PC-9 (cell line): ENCODE data around the gene CTIF. TPM values are rescaled to one million over a fixed set of nuclear protein-coding genes. Genes with fewer than 3 reads are reported as not detected.

Experiments
- BruUV-seq: library from RNA; stranded (reverse); fragments of 400-500 nt; replicated peaks from 2 replicates; lab custom pipeline; 2021; lab: Mats Ljungman, UMichigan
- CTCF ChIA-PET: fragments of 300-600 bp; sonication (Branson Sonifier 250); formaldehyde crosslinking; loops from one replicate; lab custom pipeline; 2022; ENCODE audit warnings: antibody characterized with exemption; lab: Charles Lee
- POLR2A ChIA-PET: fragments of 300-600 bp; sonication (Branson Sonifier 250); formaldehyde crosslinking; loops from one replicate; lab custom pipeline; 2022; ENCODE audit warnings: antibody characterized with exemption; ENCODE audit not compliant: unreplicated experiment; lab: Charles Lee
- DNase-seq, 2 experiments: peaks; one replicate each; pipeline versions ENCODE4 v3.0.0 to v3.0.0-alpha.2; 2015 to 2022; ENCODE audit warnings: mixed read lengths in 1 of 2
- H2AFZ ChIP-seq: fragments of 200-600 bp; sonication (generic); 2 replicates; pipeline ENCODE4 v1.8.1; 2017; ENCODE audit warnings: antibody characterized with exemption
- H3F3A ChIP-seq: fragments of 200-600 bp; sonication (generic); 2 replicates; pipeline ENCODE4 v1.8.1; 2017; ENCODE audit warnings: antibody characterized with exemption, mild to moderate bottlenecking, low read depth; ENCODE audit not compliant: insufficient read depth
- H3K27ac ChIP-seq: fragments of 200-600 bp; sonication (generic); 2 replicates; pipeline ENCODE4 v1.6.1; 2016; ENCODE audit warnings: mixed run types
- H3K27me3 ChIP-seq: fragments of 200-600 bp; sonication (generic); 2 replicates; pipeline ENCODE4 v1.6.1; 2016; ENCODE audit warnings: low read depth, mixed run types; ENCODE audit not compliant: insufficient read depth
- H3K36me3 ChIP-seq: fragments of 200-600 bp; sonication (generic); 2 replicates; pipeline ENCODE4 v1.6.1; 2016; ENCODE audit warnings: low read depth, mixed run types
- H3K4me1 ChIP-seq: fragments of 200-600 bp; sonication (generic); replicated peaks from 2 replicates; pipeline ENCODE4 v1.6.1; 2016; ENCODE audit warnings: mixed run types; ENCODE audit not compliant: insufficient read depth
- H3K4me2 ChIP-seq: fragments of 200-600 bp; sonication (generic); 2 replicates; pipeline ENCODE4 v1.6.1; 2017; ENCODE audit warnings: mixed run types
- H3K4me3 ChIP-seq: fragments of 200-600 bp; sonication (generic); 2 replicates; pipeline ENCODE4 v1.6.1; 2016; ENCODE audit warnings: mixed run types
- H3K79me2 ChIP-seq: fragments of 200-600 bp; sonication (generic); 2 replicates; pipeline ENCODE4 v1.6.1; 2017; ENCODE audit warnings: low read depth, mixed run types
- H3K9me2 ChIP-seq: fragments of 200-600 bp; sonication (generic); 2 replicates; pipeline ENCODE4 v1.8.1; 2017; ENCODE audit warnings: mild to moderate bottlenecking; ENCODE audit not compliant: insufficient read depth
- H3K9me3 ChIP-seq: fragments of 200-600 bp; sonication (generic); 2 replicates; pipeline ENCODE4 v1.8.1; 2016; ENCODE audit warnings: low read depth; ENCODE audit not compliant: insufficient read depth
- H4K20me1 ChIP-seq: fragments of 200-600 bp; sonication (generic); 2 replicates; pipeline ENCODE4 v1.8.1; 2017; ENCODE audit not compliant: insufficient read depth
- CTCF ChIP-seq: fragments of 200-600 bp; sonication (generic); conservative IDR thresholded peaks from 2 replicates; pipeline ENCODE4 v1.6.1; 2017; ENCODE audit warnings: mixed run types, antibody characterized with exemption, mild to moderate bottlenecking, moderate library complexity
- EZH2 ChIP-seq: fragments of 200-600 bp; sonication (generic); IDR thresholded peaks from 2 replicates; pipeline ENCODE4 v1.8.0; 2017; ENCODE audit warnings: antibody characterized with exemption, low read depth
- intact Hi-C: fragments of 100-400 bp; cut with micrococcal nuclease; formaldehyde crosslinking; loops from one replicate; pipeline ENCODE4 v1.10.0; 2022; ENCODE audit not compliant: unreplicated experiment
- total RNA-seq: library from RNA; stranded (reverse); gene quantifications from 2 replicates; pipeline ENCODE4 v1.2.3, GENCODE V29; 2021

CTIF gene
- total RNA-seq, 1 experiment from 2014 or later: 26.2 TPM

- H3K4me2 ChIP-seq: no peak overlapping the region
- no peaks in the 10 kb centered on the region for H3K9me3 ChIP-seq
- TF ChIP-seq EZH2: no peak
- TF ChIP-seq CTCF: no peak
- H3F3A ChIP-seq: peaks cover 7% of the 10 kb centered on the region
- H3K79me2 ChIP-seq: no peaks in the 10 kb centered on the region
- intact Hi-C loops: no loop called here
- no peak overlapping the region for H3K27ac ChIP-seq
- H3K4me1 ChIP-seq: peaks cover 10% of the 10 kb centered on the region
- no peak overlapping the region for H3K4me3 ChIP-seq
- no peaks in the 10 kb centered on the region for H4K20me1 ChIP-seq
- ChIA-PET POLR2A (no interaction called here), CTCF (no interaction called here)
- no peak overlapping the region for H2AFZ ChIP-seq
- no TSS peak for BruUV-seq
- no peaks in the 10 kb centered on the region for H3K36me3 ChIP-seq
- no peaks in the 10 kb centered on the region for H3K27me3 ChIP-seq
- H3K9me2 ChIP-seq: no peaks in the 10 kb centered on the region
- DNase-seq: no peak
Measured at GRCh38 chr18:48634491-48634890, 95.7 kb downstream of the CTIF start.

GRCh38 chr18:48634975-48635374 is 96.1 kb downstream of the CTIF start:
- Histone ChIP-seq H4K20me1 (no peaks in the 10 kb centered on the region), H3K4me1 (peaks cover 6% of the 10 kb centered on the region), H3F3A (peaks cover 4% of the 10 kb centered on the region; the same call in 1 of the 2 replicates), H3K4me2 (no peak overlapping the region), H3K4me3 (no peak overlapping the region), H3K9me3 (no peaks in the 10 kb centered on the region), H3K27me3 (no peaks in the 10 kb centered on the region), H3K36me3 (no peaks in the 10 kb centered on the region), H2AFZ (no peak overlapping the region), H3K9me2 (no peaks in the 10 kb centered on the region), H3K79me2 (no peaks in the 10 kb centered on the region), H3K27ac (no peak overlapping the region)
- TF ChIP-seq EZH2: no peak
- TF ChIP-seq CTCF: no peak
- no TSS peak for BruUV-seq
- CTCF ChIA-PET: no interaction called here
- POLR2A ChIA-PET: no interaction called here
- intact Hi-C loops: no loop called here
- DNase-seq: no peak

GRCh38 chr18:48635806-48636205 is 97.0 kb downstream of the CTIF start:
- no peak overlapping the region for H2AFZ ChIP-seq
- H3K27me3 ChIP-seq: no peaks in the 10 kb centered on the region
- no peak for DNase-seq
- BruUV-seq: no TSS peak
- H3K4me3 ChIP-seq: no peak overlapping the region
- TF ChIP-seq EZH2 (no peak), CTCF (no peak)
- no peaks in the 10 kb centered on the region for H3K36me3 ChIP-seq
- no peaks in the 10 kb centered on the region for H3K79me2 ChIP-seq
- CTCF ChIA-PET: no interaction called here
- no peaks in the 10 kb centered on the region for H3K9me3 ChIP-seq
- no peak overlapping the region for H3K27ac ChIP-seq
- no peak overlapping the region for H3K4me2 ChIP-seq
- intact Hi-C loops: no loop called here
- H3K4me1 ChIP-seq: no peaks in the 10 kb centered on the region
- POLR2A ChIA-PET: no interaction called here
- H3K9me2 ChIP-seq: no peaks in the 10 kb centered on the region
- H3F3A ChIP-seq: no peaks in the 10 kb centered on the region
- no peaks in the 10 kb centered on the region for H4K20me1 ChIP-seq
